Testis (tissue), 2 donors: ENCODE measurements around the gene P2RX1.

Experiments
- POLR2A ChIP-seq: fragments of 450-650 bp; IDR thresholded peaks from one replicate; pipeline ENCODE4 v1.6.1; 2017; ENCODE audit warnings: antibody characterized with exemption, mild to moderate bottlenecking, moderate library complexity
- TF ChIP-seq, protein P1 (sequence below), 3 experiments: fragments of 450-650 bp in 2 of 3; fragments of 200-600 bp in 1 of 3; sonication (generic) in 1 of 3; IDR thresholded peaks; one replicate each; pipeline ENCODE4 v1.5.1; 2016 to 2019; ENCODE audit warnings: antibody characterized with exemption in 3 of 3, mild to moderate bottlenecking in 2 of 3, moderate library complexity in 1 of 3

DNA sequence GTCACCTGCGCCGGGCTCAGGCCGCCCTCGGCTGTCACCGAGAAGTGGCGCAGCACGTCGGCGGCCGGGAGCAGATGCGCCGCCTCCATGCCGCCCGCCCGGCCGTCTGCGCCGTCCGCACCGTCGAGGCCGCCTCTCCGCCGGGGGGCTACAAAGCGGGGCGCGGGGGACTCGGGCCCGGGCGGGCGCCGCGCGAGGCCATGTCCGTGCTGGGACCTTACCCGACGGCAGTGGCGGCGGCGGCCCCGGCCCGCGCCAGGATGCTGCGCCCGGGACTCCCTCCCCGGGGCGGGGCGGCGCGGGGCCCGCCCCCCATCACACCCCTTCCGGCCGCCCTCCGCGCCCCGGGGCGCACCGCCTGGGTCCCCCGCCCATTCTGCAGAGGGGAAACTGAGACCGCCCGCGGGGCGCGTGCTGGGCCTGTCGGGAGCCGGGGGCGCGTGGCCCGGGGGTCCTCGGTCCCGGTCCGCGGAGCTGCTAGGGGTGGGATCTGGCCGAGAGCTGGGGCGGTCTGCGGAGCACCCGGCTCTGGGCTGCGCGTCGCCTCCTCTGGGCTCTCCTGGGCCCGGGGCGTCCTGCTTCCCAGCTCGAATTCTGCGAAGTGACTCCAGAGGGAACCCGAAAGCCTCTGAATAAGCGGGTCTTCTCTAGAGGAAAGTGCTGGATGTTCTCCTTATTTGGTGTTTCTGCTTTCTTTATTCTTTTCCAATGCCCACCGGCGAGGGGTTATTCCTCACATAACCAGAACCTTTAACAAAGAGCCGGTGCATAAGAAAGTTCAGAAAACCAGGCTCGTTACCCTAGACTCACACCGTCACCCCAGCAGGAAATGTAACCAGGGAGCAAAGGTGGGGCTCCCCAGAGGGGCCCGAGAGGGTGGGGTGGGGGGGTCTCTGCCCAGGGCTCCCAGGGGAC, 48.2 kb upstream of the P2RX1 start, which contains the start of gene ATP2A3:
- TF ChIP-seq, protein P1, sequence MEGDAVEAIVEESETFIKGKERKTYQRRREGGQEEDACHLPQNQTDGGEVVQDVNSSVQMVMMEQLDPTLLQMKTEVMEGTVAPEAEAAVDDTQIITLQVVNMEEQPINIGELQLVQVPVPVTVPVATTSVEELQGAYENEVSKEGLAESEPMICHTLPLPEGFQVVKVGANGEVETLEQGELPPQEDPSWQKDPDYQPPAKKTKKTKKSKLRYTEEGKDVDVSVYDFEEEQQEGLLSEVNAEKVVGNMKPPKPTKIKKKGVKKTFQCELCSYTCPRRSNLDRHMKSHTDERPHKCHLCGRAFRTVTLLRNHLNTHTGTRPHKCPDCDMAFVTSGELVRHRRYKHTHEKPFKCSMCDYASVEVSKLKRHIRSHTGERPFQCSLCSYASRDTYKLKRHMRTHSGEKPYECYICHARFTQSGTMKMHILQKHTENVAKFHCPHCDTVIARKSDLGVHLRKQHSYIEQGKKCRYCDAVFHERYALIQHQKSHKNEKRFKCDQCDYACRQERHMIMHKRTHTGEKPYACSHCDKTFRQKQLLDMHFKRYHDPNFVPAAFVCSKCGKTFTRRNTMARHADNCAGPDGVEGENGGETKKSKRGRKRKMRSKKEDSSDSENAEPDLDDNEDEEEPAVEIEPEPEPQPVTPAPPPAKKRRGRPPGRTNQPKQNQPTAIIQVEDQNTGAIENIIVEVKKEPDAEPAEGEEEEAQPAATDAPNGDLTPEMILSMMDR (IDR thresholded peaks at IDR 0.05), result no peak
- TF ChIP-seq POLR2A, result no peak
